GM12801 (cell line): ENCODE data around the gene ZMIZ1.

Experiments used
- TF ChIP-seq, protein P1 (sequence below): IDR thresholded peaks from one replicate; pipeline ENCODE4 v1.5.1; 2011; ENCODE audit warnings: control low read depth; ENCODE audit not compliant: insufficient read length; ENCODE audit errors: extremely low read depth

The ZMIZ1 gene

DNA sequence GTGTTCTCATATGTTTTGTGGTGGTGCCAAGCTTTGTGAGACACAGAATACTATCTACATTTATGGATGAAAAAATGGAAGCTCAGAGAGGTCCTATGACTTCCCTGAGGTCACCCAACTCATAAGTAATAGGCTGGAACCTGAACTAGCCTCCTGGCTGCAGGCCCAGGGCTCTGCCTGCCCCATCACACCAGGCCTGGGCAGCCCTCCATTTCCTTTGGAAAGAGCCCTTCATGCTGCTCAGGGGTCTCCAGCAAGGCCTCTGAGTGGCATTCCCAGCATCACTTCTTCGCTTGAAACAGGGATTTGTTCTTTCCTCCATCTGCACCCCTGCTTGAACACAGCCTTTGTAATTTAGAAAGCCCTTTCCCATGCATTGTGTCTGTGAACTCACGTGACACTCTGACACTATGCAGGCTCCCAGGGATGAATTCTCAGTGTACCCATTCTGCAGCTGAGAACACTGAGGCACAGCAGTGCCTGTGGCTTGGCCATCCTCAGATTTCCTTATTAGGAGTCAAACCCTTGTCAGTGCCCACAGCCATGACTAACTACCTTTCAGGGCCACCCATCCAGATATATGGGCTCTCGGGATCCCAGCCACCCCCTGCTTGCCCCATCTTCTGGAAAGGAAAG lies 150.7 kb downstream of the ZMIZ1 start:
- TF ChIP-seq, protein P1, sequence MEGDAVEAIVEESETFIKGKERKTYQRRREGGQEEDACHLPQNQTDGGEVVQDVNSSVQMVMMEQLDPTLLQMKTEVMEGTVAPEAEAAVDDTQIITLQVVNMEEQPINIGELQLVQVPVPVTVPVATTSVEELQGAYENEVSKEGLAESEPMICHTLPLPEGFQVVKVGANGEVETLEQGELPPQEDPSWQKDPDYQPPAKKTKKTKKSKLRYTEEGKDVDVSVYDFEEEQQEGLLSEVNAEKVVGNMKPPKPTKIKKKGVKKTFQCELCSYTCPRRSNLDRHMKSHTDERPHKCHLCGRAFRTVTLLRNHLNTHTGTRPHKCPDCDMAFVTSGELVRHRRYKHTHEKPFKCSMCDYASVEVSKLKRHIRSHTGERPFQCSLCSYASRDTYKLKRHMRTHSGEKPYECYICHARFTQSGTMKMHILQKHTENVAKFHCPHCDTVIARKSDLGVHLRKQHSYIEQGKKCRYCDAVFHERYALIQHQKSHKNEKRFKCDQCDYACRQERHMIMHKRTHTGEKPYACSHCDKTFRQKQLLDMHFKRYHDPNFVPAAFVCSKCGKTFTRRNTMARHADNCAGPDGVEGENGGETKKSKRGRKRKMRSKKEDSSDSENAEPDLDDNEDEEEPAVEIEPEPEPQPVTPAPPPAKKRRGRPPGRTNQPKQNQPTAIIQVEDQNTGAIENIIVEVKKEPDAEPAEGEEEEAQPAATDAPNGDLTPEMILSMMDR: no peak

DNA sequence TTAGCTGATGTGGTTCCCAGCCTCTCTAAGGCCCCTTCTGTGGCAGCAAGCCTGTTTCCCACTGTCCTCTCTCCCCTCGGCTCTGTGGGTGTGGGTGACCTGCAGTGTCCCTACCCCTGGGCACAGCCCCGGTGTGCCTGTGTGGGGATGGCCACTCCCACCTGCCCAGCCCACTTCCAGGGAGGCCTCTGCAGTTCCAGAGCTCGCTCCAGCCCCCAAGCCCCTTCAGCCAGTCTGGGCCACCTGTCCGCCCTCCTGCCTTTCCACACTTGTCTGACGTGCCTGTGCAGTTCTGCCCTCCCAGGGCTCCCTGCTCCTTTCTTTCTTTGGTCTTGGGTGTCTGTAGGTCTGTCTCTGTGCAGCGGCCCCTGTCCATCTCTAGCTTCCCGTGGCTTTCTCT lies 151.5 kb downstream of the ZMIZ1 start:
- TF ChIP-seq, protein P1: no peak

- TF ChIP-seq, protein P1: no peak
Measured at GRCh38 chr10:79221110-79222051, 152.6 kb downstream of the ZMIZ1 start.

- TF ChIP-seq, protein P1: no peak
Measured at GRCh38 chr10:79222186-79222585, 153.4 kb downstream of the ZMIZ1 start.

DNA sequence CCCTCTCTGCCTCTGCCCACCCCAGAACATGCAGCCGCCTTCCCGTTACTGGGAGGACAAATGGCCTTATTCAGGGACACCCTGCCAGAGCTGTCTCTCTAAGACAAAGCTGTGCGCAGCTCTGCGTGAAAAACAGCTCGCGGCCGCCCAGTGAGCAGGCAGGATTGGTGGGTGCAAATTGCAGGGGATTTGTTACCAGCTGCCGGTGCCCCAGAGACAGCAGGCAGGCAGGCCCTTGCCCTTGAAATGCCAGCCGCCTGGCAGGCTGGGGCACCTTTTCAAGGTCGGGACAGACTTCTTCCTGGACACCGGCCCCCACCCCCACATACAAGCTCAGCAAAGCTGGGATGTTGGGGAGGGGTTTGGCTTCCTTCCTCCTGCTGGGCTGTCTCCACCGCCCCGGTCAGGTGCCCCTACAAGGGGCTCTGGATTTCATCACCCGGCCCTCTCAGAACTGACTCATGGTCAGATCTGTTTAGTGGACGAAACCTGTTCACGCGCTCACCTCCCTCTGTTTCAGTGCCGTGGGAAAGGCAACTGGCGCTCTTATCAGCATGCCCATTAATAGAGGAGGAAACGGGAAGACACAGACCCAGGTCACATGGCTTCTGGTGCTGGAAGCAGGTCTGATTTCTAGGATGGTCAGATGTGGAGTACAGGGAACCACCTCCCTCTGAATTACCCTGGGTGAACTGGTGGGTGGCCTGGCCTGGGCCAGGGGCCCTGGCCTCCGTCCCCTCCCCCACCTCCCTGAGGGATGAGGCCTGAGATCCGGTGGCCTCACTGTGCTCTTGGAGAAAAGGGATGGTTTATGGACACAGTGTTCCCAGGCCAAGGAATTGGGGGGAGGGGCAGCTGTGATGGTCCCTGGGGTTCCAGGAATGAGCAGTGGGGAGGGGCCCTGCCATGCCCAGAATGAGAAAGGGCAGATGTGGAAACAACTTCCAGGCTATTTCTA lies 154.6 kb downstream of the ZMIZ1 start:
- TF ChIP-seq, protein P1: no peak

DNA sequence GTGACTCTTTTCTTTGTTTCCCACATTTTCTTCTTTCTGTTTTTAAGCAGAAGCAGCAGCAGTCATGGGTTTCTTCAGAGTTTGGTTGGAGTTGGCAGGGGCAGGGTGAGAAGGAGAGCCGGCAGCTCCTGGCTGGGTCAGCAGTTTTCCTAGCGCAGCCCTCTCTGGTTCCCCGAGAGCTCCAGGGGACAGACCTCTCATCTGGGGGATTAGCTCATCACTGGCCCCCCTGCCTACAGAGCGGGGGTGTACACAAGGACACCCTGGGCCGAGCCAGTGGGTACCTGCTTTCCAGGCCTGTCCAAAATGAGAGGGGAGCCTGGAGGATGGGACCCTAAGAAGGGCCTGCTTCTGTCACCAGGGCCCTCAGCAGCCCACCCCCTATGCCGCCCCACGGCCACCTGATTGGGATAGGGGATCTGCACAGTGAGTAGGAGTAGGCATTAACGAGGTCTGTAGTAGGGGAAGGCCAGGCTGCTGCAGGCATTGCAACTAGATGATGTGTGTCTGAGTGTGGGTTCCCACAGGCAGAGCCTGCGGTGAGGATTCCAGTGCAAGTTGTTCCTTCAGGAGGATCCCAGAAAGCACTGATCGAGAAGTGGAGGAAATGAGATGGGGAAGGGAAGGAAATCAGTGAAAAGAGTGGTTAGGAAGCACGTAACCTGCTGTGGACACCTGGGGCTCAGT lies 155.6 kb downstream of the ZMIZ1 start:
- TF ChIP-seq, protein P1: no peak
